Hepatocyte (in vitro differentiated cells): ENCODE measurements around the gene NUAK1.

ENCODE experiments used
- EZH2 ChIP-seq: fragments of 200-600 bp; sonication (generic); IDR thresholded peaks from 2 replicates; pipeline ENCODE4 v1.6.1; 2016; ENCODE audit warnings: antibody characterized with exemption, mild to moderate bottlenecking, borderline replicate concordance
- EZH2phosphoT487 ChIP-seq: fragments of 200-600 bp; sonication (generic); IDR thresholded peaks from one replicate; pipeline ENCODE4 v1.6.1; 2018; ENCODE audit warnings: antibody characterized with exemption, mild to moderate bottlenecking, low read depth, moderate library complexity; ENCODE audit not compliant: unreplicated experiment, severe bottlenecking
- TF ChIP-seq, protein P1 (sequence below): fragments of 200-600 bp; sonication (generic); IDR thresholded peaks from 2 replicates; pipeline ENCODE4 v1.5.1; 2016; ENCODE audit warnings: antibody characterized with exemption, mild to moderate bottlenecking; ENCODE audit not compliant: poor library complexity

- TF ChIP-seq, protein P1, sequence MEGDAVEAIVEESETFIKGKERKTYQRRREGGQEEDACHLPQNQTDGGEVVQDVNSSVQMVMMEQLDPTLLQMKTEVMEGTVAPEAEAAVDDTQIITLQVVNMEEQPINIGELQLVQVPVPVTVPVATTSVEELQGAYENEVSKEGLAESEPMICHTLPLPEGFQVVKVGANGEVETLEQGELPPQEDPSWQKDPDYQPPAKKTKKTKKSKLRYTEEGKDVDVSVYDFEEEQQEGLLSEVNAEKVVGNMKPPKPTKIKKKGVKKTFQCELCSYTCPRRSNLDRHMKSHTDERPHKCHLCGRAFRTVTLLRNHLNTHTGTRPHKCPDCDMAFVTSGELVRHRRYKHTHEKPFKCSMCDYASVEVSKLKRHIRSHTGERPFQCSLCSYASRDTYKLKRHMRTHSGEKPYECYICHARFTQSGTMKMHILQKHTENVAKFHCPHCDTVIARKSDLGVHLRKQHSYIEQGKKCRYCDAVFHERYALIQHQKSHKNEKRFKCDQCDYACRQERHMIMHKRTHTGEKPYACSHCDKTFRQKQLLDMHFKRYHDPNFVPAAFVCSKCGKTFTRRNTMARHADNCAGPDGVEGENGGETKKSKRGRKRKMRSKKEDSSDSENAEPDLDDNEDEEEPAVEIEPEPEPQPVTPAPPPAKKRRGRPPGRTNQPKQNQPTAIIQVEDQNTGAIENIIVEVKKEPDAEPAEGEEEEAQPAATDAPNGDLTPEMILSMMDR: no peak
- TF ChIP-seq EZH2phosphoT487: no peak
- no peak for TF ChIP-seq EZH2
Observed at GRCh38 chr12:106013941-106014340, 124.8 kb downstream of the NUAK1 start.
